Immature natural killer cell (primary cell): Measurements from ENCODE around the gene PCARE. TPM values are rescaled to one million over a fixed set of nuclear protein-coding genes. Genes with fewer than 3 reads are reported as not detected.

ENCODE experiments used
- DNase-seq, 3 donors: peaks; one replicate each; pipeline ENCODE4 v3.0.0; 2022; ENCODE audit warnings: mixed read lengths in 1 of 3
- H3K27ac Mint-ChIP-seq, 6 donors: one replicate each; pipeline ENCODE4 v1.8.0; 2020; ENCODE audit warnings: mixed read lengths in 6 of 6, mild to moderate bottlenecking in 5 of 6, inconsistent platforms in 4 of 6, moderate library complexity in 3 of 6
- H3K27me3 Mint-ChIP-seq, 3 donors: one replicate each; pipeline ENCODE4 v1.8.0; 2020 to 2021; ENCODE audit warnings: low read depth in 3 of 3, mild to moderate bottlenecking in 3 of 3, mixed read lengths in 3 of 3, moderate library complexity in 3 of 3, inconsistent platforms in 1 of 3
- H3K36me3 Mint-ChIP-seq, 3 donors: one replicate each; pipeline ENCODE4 v1.8.0; 2020; ENCODE audit warnings: mixed read lengths in 3 of 3, inconsistent platforms in 2 of 3, mild to moderate bottlenecking in 2 of 3
- H3K4me1 Mint-ChIP-seq, 2 donors: one replicate each; pipeline ENCODE4 v1.8.0; 2020; ENCODE audit warnings: inconsistent platforms in 2 of 2, mild to moderate bottlenecking in 2 of 2, mixed read lengths in 2 of 2, moderate library complexity in 1 of 2
- H3K4me3 Mint-ChIP-seq, 5 donors: one replicate each; pipeline ENCODE4 v1.8.0; 2020; ENCODE audit warnings: mild to moderate bottlenecking in 5 of 5, mixed read lengths in 5 of 5, inconsistent platforms in 3 of 5, moderate library complexity in 3 of 5
- H3K9me3 Mint-ChIP-seq, 6 donors: one replicate each; pipeline ENCODE4 v1.8.0; 2020; ENCODE audit warnings: mild to moderate bottlenecking in 6 of 6, mixed read lengths in 6 of 6, inconsistent platforms in 4 of 6, moderate library complexity in 3 of 6
- polyA plus RNA-seq, 3 donors: library from polyadenylated mRNA; unstranded; fragments of 300-500 nt; fragmentation: Illumina TruSeq; gene quantifications; one replicate each; pipeline ENCODE4 v1.2.3, GENCODE V29; 2021

PCARE gene
- polyA plus RNA-seq, 3 donors from 2014 or later, result not detected

DNA sequence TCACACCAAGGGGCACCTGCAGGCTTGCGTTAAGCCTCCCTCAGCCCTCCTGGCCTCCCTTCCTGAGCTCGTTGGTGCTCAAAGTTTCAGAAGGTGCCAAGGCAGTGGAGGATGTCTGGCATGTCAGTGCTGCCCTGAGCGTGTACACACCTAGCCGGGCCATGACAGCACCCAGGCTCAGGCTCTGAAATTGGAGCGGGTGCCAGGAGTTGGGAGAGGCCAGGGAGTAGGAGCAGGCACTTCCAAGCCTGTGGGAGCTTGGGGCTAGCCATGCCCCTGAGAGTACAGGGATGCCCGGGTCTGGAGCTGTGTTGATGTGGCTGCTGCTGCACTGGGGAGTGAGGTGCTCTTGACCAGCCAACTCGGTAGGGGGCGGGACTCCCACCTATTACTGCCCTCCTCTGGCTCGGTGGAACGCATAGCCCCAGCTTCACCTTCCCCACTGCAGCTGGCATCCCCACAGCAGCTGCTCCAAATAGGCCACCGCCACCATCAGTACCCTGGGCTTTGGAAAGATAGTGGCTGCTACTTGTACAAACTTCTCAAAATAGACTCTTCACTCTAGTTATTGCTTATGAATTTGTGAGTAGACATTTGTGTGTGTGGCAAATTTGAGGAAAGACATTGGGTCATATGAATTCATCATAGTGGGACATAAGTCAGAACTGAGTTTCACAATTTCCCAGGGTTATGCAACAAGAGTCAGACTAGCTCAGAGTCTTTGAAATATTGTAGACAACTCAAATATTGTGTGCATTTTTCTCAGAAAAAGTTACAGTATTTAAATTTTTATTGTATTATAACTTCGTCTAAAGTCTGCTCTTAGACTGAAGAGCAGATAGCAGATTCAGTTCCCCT is 6.8 kb upstream of the PCARE start:
- Mint-ChIP-seq H3K36me3 (peaks cover 0 to 12% (median 0%) of the 10 kb centered on the region in 3 donors), H3K27me3 (peaks cover 0 to 2% (median 0%) of the 10 kb centered on the region in 3 donors), H3K9me3 (no peaks in the 10 kb centered on the region), H3K4me3 (no peak overlapping the region), H3K27ac (no peak overlapping the region), H3K4me1 (no peaks in the 10 kb centered on the region)
- no peak for DNase-seq

DNA sequence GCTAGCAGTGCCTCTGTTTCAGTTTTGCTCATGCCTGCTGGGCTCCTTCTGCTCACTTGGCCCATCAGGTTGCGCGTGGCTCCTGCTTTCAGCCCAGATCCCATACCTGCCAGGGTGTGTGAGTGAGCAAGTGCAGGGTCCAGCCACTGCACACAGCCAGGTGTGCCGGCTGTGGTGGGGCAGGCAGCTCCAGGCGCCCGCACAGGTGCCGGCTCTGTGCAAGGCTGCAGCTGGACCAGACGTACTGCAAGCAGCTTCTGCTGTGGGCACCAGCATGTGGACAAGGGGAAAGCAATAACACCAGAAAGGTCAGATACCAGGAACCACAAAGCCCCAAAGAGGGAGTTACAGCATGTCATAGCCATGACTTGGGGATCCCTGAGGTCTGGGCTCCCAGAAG is 5.6 kb upstream of the PCARE start:
- Mint-ChIP-seq H3K9me3 (no peaks in the 10 kb centered on the region), H3K4me3 (no peak overlapping the region), H3K36me3 (peaks cover 0 to 12% (median 0%) of the 10 kb centered on the region in 3 donors), H3K27me3 (peaks cover 0 to 2% (median 0%) of the 10 kb centered on the region in 3 donors), H3K4me1 (no peaks in the 10 kb centered on the region), H3K27ac (no peak overlapping the region)
- no peak for DNase-seq

DNA sequence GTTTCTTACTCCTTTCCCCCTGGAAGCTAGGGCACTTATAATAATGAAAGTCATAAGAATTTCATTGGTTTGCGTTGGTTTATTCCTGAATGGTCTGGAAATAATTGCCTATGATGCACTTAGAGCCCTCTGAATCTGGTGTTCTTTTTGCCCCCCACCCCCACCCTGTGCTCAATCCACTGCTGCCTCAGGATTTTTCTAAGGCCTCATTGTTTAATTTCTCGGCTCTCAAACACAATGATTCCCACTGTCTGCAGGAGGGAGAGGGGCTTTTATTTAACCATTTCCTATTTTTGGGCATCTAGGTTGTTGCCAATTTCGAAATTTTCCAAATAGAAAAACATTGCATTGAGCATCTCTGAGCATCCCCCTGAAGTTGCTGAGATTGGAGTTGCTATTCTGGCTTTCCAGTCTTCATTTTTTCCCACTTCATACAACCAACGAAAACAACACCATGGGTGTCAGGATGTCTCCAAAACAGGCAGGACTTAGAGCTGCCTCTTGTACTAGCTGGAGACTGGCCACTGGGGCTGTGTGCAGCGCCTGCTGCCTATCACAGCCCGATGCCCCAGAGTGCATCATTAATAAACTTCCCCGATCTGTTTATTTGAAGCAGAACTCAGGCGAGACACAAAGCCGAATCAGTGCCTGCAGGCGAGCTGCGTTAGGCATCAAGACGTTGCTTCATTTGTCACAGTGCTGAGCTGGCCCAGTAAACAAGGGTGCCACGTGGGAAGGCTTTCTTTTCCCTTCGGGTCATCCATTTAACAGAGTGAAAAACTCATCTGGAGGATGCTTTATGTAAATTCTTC is 1.8 kb upstream of the PCARE start:
- no peak overlapping the region for H3K4me3 Mint-ChIP-seq
- DNase-seq, result no peak
- no peaks in the 10 kb centered on the region for H3K4me1 Mint-ChIP-seq
- H3K9me3 Mint-ChIP-seq, result no peaks in the 10 kb centered on the region
- H3K36me3 Mint-ChIP-seq, result peaks cover 0 to 12% (median 0%) of the 10 kb centered on the region in 3 donors
- H3K27me3 Mint-ChIP-seq, result peaks cover 0 to 2% (median 0%) of the 10 kb centered on the region in 3 donors
- H3K27ac Mint-ChIP-seq, result no peak overlapping the region

DNA sequence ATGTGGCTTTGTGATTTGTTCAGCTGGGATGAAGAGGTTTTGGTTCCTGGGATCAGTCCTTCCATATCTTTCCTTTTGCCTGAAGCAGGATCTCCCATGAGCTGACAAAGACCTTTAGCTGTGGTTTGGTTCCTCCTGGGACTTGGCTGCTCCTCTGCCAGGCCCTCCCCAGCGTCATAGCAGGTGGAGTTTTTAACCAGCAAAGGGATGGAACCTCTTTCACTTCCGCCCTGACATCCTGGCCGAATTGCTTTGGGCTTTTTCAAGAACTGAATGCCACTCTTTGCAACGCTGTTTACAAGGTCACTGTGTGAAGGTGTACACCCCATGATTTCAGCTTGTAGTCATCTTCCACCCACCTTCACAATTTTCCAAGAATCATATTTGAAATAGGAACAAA is 390 bp downstream of the PCARE start:
- Mint-ChIP-seq H3K27ac (no peak overlapping the region), H3K4me1 (no peaks in the 10 kb centered on the region), H3K36me3 (peaks cover 0 to 13% (median 0%) of the 10 kb centered on the region in 3 donors), H3K27me3 (peaks cover 0 to 2% (median 0%) of the 10 kb centered on the region in 3 donors), H3K4me3 (no peak overlapping the region), H3K9me3 (no peaks in the 10 kb centered on the region)
- no peak for DNase-seq

GRCh38 chr2:29072971-29073725 is 1.2 kb downstream of the PCARE start:
- H3K4me1 Mint-ChIP-seq, result no peaks in the 10 kb centered on the region
- H3K27ac Mint-ChIP-seq, result no peak overlapping the region
- H3K36me3 Mint-ChIP-seq, result peaks cover 0 to 13% (median 0%) of the 10 kb centered on the region in 3 donors
- no peak overlapping the region for H3K4me3 Mint-ChIP-seq
- DNase-seq, result no peak
- peaks cover 0 to 2% (median 0%) of the 10 kb centered on the region in 3 donors for H3K27me3 Mint-ChIP-seq
- H3K9me3 Mint-ChIP-seq, result no peaks in the 10 kb centered on the region

DNA sequence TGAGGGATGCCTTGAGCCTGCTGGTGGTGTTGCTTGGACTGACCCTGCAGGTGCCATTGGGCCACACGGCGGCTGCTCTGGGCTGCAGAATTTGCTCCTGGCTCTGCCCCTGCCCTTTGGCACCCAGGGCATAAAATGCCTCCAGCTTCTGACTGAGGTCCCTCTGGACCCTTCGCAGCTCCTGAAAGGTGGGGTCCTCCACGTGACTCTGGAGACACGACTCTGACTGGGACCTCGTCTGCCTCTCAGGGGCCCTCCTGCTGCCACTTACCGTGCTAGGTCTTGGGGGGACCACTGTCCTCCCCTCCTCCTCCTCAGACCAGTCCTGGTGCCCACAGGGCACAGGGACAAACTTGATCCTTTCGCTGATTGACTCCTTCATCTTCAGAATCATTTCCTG is 2.1 kb downstream of the PCARE start:
- Mint-ChIP-seq H3K9me3 (no peaks in the 10 kb centered on the region), H3K4me1 (no peaks in the 10 kb centered on the region), H3K36me3 (peaks cover 0 to 12% (median 0%) of the 10 kb centered on the region in 3 donors)

GRCh38 chr2:29071032-29071975 is 3.0 kb downstream of the PCARE start:
- no peak for DNase-seq
- peaks cover 0 to 8% (median 0%) of the 10 kb centered on the region in 3 donors for H3K36me3 Mint-ChIP-seq
- H3K9me3 Mint-ChIP-seq, result no peaks in the 10 kb centered on the region
- peaks cover 0 to 2% (median 0%) of the 10 kb centered on the region in 3 donors for H3K27me3 Mint-ChIP-seq
- no peaks in the 10 kb centered on the region for H3K4me1 Mint-ChIP-seq
- no peak overlapping the region for H3K27ac Mint-ChIP-seq
- no peak overlapping the region for H3K4me3 Mint-ChIP-seq

More for the DNA sequence above, 2.1 kb downstream of the PCARE start:
- Mint-ChIP-seq H3K27me3 (peaks cover 0 to 2% (median 0%) of the 10 kb centered on the region in 3 donors), H3K27ac (no peak overlapping the region), H3K4me3 (no peak overlapping the region)
- DNase-seq, result no peak

DNA sequence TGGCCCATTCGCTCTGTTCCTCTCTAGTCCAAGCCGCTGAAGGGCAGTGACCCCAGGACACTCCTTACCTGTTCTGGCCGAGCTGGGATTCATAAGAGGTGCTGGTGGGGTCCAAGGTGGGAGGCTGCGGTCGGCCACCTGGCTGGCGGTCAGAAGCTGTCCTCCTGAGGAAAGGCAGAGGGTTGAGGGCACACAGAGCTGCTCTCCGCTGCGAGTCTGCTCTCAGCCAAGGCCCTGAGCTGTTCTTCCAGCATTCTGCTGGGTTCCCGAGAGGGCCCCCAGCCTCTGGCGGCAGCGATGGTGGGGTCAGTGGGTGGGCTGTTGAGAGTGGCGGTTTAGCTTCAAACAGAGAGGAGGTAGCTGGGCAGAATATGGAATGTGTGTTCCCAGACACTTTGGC is 3.8 kb downstream of the PCARE start:
- DNase-seq, result no peak
- no peak overlapping the region for H3K4me3 Mint-ChIP-seq
- H3K9me3 Mint-ChIP-seq, result no peaks in the 10 kb centered on the region
- peak overlapping the region in 1 of 6 donors; percentile 24 for H3K27ac Mint-ChIP-seq
- H3K36me3 Mint-ChIP-seq, result peaks cover 0 to 8% (median 0%) of the 10 kb centered on the region in 3 donors
- H3K27me3 Mint-ChIP-seq, result peaks cover 0 to 2% (median 0%) of the 10 kb centered on the region in 3 donors
- no peaks in the 10 kb centered on the region for H3K4me1 Mint-ChIP-seq

DNA sequence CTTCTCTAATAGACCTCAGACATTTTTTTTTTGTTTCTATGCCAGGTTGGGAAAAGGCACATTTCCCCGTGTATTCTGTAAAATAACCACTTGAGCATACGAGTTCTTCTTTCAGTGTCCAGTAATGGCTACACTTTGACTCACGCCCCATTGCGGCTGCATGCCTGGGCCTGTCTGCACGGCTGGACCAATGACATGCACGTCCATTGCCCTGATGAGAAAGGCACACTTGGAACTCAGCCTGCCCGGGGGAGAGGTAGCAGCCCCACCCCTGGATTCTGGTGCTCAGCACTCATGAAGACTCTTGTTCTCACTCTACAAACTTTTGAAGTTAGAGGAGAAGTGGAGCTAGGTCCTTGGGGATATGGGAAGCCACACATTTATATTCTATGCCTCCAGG is 5.8 kb downstream of the PCARE start:
- no peaks in the 10 kb centered on the region for H3K9me3 Mint-ChIP-seq
- no peak for DNase-seq
- no peak overlapping the region for H3K4me3 Mint-ChIP-seq
- H3K27ac Mint-ChIP-seq, result no peak overlapping the region
- H3K36me3 Mint-ChIP-seq, result peaks cover 0 to 8% (median 0%) of the 10 kb centered on the region in 3 donors
- peaks cover 0 to 2% (median 0%) of the 10 kb centered on the region in 3 donors for H3K27me3 Mint-ChIP-seq
- H3K4me1 Mint-ChIP-seq, result no peaks in the 10 kb centered on the region

- no peak overlapping the region for H3K27ac Mint-ChIP-seq
- no peaks in the 10 kb centered on the region for H3K27me3 Mint-ChIP-seq
- peaks cover 0 to 8% (median 0%) of the 10 kb centered on the region in 3 donors for H3K36me3 Mint-ChIP-seq
- DNase-seq, result no peak
- H3K9me3 Mint-ChIP-seq, result no peaks in the 10 kb centered on the region
- no peaks in the 10 kb centered on the region for H3K4me1 Mint-ChIP-seq
- no peak overlapping the region for H3K4me3 Mint-ChIP-seq
These were observed 7.2 kb downstream of the PCARE start for GRCh38 chr2:29066997-29067605.

- no peak for DNase-seq
- Mint-ChIP-seq H3K27ac (no peak overlapping the region), H3K27me3 (no peaks in the 10 kb centered on the region), H3K4me3 (no peak overlapping the region), H3K4me1 (no peaks in the 10 kb centered on the region), H3K9me3 (no peaks in the 10 kb centered on the region), H3K36me3 (peaks cover 0 to 8% (median 0%) of the 10 kb centered on the region in 3 donors)
These were observed 8.0 kb downstream of the PCARE start for GRCh38 chr2:29066271-29066860.
